Stimulated activated CD8-positive, alpha-beta memory T cell treated with anti-CD3 and anti-CD28 coated beads, Interleukin-15, amount 100 ng/mL, for 4 hours (primary cell): ENCODE measurements around the gene DHX16.
A peak's percentile ranks its signal among the peaks of the same experiment; 100 is the strongest.
"Not testable (repeated sequence)": the region's sequence is repeated elsewhere in the genome, so short reads cannot be mapped to it uniquely, and the experiment has no call there.

ENCODE experiments used
- DNase-seq, 2 donors: peaks; one replicate each; pipeline ENCODE4 v3.0.0-alpha.2; 2020; ENCODE audit warnings: low read depth in 2 of 2

DHX16 gene

DNA sequence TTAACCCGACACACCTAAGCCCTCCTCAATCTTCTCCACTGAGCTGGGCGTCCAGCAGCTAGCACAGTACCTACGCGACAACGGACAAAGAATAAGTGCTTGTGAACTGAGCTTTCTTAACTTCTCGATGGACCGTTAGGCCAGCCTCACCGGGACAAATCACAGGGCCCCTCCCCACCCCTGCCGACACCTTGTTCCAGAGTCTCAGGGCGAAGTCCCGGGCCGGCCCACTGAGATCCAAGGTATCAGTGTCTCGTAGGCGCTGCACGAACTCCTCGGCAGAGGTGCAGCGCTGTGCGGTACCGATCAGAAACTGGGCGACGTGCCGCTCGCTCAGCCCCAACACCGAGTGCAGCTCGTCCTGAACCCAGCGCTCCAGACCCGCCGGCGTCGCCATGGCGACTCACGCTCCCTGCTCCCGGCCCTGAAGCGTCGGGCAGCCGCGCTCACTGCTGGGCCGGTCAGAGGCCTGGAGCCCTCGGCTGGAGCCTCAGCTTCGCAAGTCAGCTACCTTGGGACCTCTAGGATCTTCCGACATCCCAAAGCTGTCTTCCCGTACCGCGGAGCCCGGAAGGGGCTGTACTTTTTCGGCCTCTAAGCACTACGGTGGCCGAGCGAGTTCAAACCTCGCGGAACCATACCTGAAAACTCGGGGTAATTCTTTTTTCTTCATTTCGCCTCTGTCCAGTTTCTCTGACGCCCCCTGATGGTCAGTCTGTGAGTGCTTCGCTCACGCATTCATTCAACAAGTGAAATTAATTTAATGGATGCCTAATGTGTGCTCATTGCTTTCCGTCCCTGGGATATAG, at the start of gene DHX16:
Gene DHX16 (minus strand): TSS at position 562 of the 809 bp plus-strand sequence. CDS start 165 bp downstream, at position 397.
- peak; percentile 75 to 79 for DNase-seq

GRCh38 chr6:30722025-30722279, 49.1 kb upstream of the DHX16 start:
- DNase-seq: not testable (repeated sequence)

DNA sequence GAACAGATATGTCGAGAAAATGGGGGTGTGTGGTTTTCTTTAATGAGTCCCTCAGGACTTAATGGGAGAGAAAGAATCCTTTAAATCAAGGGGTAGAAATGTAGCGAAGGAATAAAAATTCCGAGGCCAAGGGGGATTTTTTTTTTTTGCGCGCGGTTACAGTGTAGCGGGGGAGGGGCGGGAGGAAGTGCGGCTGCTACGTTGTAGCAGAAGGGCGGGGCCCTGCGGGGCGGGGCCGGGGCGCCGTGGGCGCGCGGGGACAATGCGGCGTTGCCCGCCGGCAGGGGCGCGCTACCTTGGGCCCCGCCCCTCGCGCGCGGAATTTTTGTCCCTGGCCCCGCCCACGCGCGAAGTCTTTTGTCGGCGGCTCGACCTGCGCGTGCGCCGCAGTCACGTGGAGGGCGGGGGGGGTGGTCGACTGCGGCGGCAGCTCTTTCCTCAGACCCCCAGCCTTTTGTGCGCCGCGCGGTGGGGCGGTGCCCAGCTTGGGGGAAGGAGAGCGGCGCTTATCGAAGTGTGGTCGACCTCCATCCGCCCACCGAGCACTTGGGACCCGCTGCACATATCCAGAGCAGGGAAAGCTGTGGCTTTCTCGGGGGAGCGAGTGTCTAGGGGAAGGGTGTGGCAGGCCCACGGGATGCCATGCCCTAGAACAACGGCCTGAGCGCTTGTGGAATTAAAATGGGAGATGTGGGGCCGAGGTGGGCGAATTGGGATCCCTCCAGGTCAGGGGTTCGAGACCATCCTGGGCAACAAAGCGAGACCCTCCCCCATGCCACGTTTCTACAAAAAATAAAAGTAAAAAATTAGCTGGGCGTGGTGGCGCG, 48.6 kb upstream of the DHX16 start:
- DNase-seq: peak; percentile 89 to 94

DNA sequence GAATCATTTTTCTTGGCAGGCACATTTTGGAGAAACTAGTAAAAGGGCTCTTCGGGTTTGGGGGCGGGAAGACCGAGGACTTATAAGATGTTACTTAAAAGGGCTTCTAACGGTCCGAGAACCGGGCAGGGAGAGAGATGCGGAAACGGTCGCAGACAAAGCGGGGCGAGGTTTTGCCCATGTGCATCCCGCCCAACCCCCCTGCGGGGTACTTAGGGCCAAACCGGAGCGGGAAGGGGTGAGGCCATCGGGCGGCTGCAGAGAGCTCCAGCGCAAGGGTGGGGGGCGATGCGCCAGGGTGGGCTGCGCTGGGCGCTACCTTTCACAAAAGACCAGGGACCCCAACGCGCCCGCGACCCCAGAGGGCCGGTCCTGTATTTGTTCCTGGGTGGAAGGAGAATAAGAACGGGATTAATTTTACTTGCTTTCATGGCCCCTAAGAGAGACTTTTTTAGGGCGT, 48.0 kb upstream of the DHX16 start:
- peak; percentile 41 to 46 for DNase-seq

DNA sequence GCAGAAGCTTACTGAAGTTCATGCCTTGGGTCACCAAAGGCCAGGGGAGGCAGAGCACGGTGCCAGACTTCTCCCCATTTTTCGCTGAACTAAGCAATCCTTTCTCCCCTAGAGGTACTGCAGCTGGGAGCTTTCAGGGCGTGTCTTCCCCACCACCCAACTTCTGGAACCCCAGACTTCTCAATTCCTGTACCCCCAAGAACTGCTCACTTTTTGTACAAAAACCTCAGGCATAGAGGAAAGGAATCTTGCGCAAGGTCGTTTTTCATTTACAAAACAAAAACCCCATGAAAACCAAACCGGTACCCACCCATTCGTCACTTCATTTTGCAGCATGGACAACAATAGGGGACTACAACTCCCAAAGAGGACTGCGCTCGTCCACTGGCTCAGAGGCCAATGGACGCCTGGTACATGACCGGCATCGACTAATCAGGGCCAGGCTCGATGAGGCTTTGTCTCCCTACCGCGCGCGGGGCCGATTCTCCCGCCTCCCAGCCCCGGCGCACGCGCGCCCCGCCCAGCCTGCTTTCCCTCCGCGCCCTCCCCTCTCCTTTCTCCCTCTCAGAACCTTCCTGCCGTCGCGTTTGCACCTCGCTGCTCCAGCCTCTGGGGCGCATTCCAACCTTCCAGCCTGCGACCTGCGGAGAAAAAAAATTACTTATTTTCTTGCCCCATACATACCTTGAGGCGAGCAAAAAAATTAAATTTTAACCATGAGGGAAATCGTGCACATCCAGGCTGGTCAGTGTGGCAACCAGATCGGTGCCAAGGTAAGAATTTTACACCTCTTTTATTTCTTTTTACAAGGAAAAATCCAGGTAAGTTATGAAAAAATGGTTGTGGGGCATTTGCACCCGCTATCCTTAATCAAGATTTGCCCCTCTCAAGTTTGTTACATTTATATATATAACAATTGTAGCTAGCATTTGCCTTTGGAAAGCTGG, 47.3 kb upstream of the DHX16 start, which contains the start of gene TUBB:
Gene TUBB (plus strand): TSS at position 562 of the 947 bp plus-strand sequence. CDS start 155 bp downstream, at position 717.
- peak; percentile 89 for DNase-seq

DNA sequence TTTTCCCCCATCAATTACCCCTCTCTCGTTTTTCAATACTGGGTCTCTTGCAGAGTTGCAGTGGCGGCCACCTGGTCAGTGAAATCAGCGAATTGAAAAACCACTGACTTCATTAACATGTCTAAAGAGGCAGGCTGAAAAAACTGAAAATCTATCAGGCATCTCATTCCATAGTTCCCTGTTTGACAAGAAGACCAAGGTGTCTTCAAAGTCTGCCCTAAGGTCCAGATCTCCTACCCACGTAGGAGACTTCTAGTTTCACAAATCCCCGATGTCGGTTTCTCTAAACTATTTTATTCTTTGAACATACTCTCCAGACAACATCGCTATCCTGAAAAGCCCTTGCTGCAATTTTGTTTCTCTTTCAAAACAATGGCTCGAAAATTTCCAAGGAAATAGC, 46.5 kb upstream of the DHX16 start:
- DNase-seq: no peak

GRCh38 chr6:30717845-30718720, 45.3 kb upstream of the DHX16 start:
- DNase-seq: not testable (repeated sequence)

GRCh38 chr6:30717129-30717844, 44.5 kb upstream of the DHX16 start, which contains the start of gene MDC1:
Gene MDC1 (minus strand): TSS chr6:30717281. CDS start chr6:30715175, 2,106 bp downstream.
- DNase-seq: peak; percentile 99

GRCh38 chr6:30716879-30717128, 44.0 kb upstream of the DHX16 start:
- no peak for DNase-seq

GRCh38 chr6:30714263-30714662, 41.5 kb upstream of the DHX16 start:
- DNase-seq: no peak

DNA sequence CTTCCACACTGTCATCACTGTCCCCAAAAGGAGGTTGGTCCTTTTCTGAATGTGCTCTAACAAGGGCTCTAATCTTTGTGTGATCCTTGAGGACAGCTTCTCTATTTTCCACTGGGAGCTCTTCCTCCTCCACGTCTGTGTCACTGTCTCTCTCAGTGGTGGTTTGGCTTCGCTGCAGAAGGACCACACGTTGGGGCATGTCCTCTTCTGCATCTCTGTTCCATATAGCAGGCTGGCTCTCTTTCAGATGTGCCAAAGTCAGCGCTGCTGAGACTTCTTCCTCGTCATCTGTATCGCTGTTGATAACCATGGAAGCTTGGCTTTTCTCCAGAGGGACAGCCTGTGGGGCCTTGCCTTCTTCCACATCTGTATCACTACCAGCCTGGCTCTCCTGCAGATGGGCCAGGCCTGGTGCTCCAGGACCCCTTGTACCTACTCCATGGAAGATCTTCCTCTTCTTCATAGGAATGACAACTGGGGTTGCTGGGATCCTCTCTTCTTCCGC, 39.7 kb upstream of the DHX16 start:
- no peak for DNase-seq

- DNase-seq: no peak
Observed at GRCh38 chr6:30711758-30712380, 39.1 kb upstream of the DHX16 start.

DNA sequence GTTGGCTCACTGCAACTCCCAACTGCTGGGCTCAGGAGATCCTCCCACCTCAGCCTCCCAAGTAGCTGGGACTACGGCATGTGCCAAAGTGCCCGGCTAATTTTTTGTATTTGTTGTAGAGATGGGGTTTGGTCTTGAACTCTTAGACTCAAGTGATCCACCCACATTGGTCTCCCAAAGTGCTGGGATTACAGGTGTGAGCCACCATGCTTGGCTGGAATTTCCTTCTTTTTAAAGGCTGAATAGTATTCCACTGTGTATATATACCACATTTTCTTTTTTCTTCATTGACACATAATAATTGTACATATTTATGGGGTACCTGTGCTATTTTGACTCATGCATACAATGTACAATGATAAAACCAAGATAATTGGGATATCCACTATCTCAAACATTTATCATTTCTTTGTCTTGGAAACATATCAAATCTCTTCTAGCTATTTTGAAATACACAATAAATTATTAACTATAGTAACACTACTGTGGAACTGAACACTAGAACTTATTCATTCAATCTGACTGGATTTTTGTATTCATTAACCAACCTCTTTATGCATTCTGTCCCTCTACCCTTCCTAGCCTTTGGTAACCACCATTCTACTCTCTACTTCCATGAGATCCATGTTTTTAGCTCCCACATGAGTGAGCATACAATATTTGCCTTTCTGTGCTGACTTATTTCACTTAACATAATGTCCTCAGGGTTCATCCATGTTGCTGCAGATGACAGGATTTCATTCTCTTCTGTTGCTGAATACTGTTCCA, 36.5 kb upstream of the DHX16 start:
- no peak for DNase-seq

GRCh38 chr6:30707281-30707850, 34.6 kb upstream of the DHX16 start:
- no peak for DNase-seq

DNA sequence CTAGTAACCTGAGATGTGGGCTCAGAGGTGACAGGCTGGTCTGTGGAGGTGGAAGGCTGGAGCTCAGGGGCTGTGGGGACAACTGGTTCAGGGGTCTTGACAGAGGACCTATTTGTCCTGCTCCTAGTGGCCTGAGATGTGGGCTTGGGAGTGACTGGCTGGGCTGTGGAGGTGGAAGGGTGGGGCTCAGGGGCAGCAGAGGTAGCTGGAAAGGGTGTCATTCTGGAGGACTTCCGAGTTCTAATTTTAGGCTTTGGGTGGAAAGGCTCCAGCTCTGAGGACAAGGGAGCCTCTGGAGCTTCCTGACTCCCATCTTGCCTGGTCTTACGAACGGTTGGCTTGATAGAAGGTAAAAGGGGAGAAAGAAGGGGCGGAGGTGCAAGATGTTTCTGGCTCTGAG, 32.8 kb upstream of the DHX16 start:
- no peak for DNase-seq

- no peak for DNase-seq
Observed at GRCh38 chr6:30703821-30704220, 31.0 kb upstream of the DHX16 start.

DNA sequence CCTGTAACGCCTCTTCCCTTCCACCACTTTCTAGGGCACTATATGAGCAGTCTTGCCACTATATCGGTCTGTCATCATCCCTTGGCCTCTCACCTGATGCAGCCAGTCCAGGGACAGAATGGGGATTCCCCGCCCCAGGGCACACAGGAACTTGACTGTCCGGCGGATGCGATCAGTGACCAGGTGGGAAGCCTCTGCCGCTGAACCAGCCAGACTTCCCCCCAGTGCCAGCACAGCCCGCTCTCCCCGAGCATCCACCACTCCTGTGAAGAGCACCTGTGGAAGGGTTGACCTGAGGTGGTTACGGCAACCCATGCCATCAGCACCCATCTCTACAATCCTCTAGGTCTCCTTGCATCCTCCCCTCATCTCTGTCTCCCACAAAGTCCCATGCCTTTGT, 30.2 kb upstream of the DHX16 start:
- DNase-seq: no peak

- no peak for DNase-seq
Observed at GRCh38 chr6:30700340-30700739, 27.5 kb upstream of the DHX16 start.
